Transverse colon (tissue), 4 donors: ENCODE results near the gene NPRL2. TPM values are rescaled to one million over a fixed set of nuclear protein-coding genes. Genes with fewer than 3 reads are reported as not detected.
A peak's percentile ranks its signal among the peaks of the same experiment; 100 is the strongest.

Experiments used
- DNase-seq: peaks from one replicate; pipeline ENCODE4 v3.0.0-alpha.2; 2019
- H3K27ac ChIP-seq, 4 donors: fragments of 200-600 bp; sonication (generic); 2 replicates each; pipeline ENCODE4 v1.5.1; 2016 to 2018; ENCODE audit warnings: inconsistent platforms in 4 of 4
- H3K27me3 ChIP-seq: fragments of 200-600 bp; sonication (generic); 2 replicates; pipeline ENCODE4 v1.5.1; 2017; ENCODE audit warnings: inconsistent platforms
- H3K36me3 ChIP-seq, 4 donors: fragments of 200-600 bp; sonication (generic); 2 replicates each; pipeline ENCODE4 v1.5.1; 2017 to 2019; ENCODE audit warnings: inconsistent platforms in 4 of 4
- H3K4me1 ChIP-seq, 4 donors: fragments of 200-600 bp; sonication (generic); 2 replicates each; pipeline ENCODE4 v1.5.1; 2017 to 2020; ENCODE audit warnings: inconsistent platforms in 4 of 4
- H3K4me3 ChIP-seq, 4 donors: fragments of 200-600 bp; sonication (generic); 1 replicate in 1 of 4; 2 replicates in 3 of 4; pipeline versions ENCODE4 v1.5.1 to v1.6.1; 2017 to 2019; ENCODE audit warnings: inconsistent platforms in 4 of 4
- H3K9me3 ChIP-seq, 2 donors: fragments of 200-600 bp; sonication (generic); 2 replicates each; pipeline ENCODE4 v1.5.1; 2017 to 2019; ENCODE audit warnings: inconsistent platforms in 2 of 2
- EP300 ChIP-seq: sonication (generic); formaldehyde crosslinking; IDR thresholded peaks from one replicate; pipeline ENCODE4 v1.6.1; 2017; ENCODE audit warnings: antibody characterized with exemption, low read depth
- POLR2A ChIP-seq: fragments of 450-650 bp; IDR thresholded peaks from one replicate; pipeline ENCODE4 v1.6.1; 2016; ENCODE audit warnings: antibody characterized with exemption, mild to moderate bottlenecking, moderate library complexity
- POLR2AphosphoS5 ChIP-seq, 3 donors: sonication (generic); formaldehyde crosslinking; IDR thresholded peaks; one replicate each; pipeline ENCODE4 v1.6.1; 2016; ENCODE audit warnings: antibody characterized with exemption in 3 of 3
- WGBS, 2 donors: methylation state at CpG; one replicate each; pipeline ENCODE4 v1.1.5; 2018; ENCODE audit warnings: low coverage in 1 of 2; 5-methylcytosine and 5-hydroxymethylcytosine counted together
- in situ Hi-C, 4 donors: fragments of 200-750 bp; cut with MboI; loops; one replicate each; pipeline versions ENCODE4 v1.15.0 to v1.15.1; 2017; ENCODE audit warnings: low sequenced_read_pairs in 3 of 4, low pct_ligation_motif_present in 1 of 4, low pct_unique_long_range_greater_than_20kb in 1 of 4
- intact Hi-C: fragments of 100-400 bp; cut with DNase I; formaldehyde crosslinking; loops from one replicate; pipeline ENCODE4 v1.15.1; 2023; ENCODE audit warnings: low total_unique reads
- total RNA-seq, 4 donors: library from RNA; depleted of rRNA; stranded (reverse); fragments of >200 nt; gene quantifications; one replicate each; pipeline ENCODE4 v1.1.0, GENCODE V29; 2016
- TF ChIP-seq, protein P1 (sequence below), 5 experiments: fragments of 200-600 bp in 3 of 5; fragments of 450-650 bp in 2 of 5; sonication (generic) in 3 of 5; IDR thresholded peaks; 1 replicate in 2 of 5; 2 replicates in 3 of 5; pipeline ENCODE4 v1.5.1; 2016 to 2017; ENCODE audit warnings: antibody characterized with exemption in 5 of 5, inconsistent platforms in 3 of 5, mild to moderate bottlenecking in 2 of 5, moderate library complexity in 1 of 5

Gene NPRL2
- total RNA-seq, 4 donors from 2014 or later, result 6.0 to 29.2 (median 13.1) TPM

DNA sequence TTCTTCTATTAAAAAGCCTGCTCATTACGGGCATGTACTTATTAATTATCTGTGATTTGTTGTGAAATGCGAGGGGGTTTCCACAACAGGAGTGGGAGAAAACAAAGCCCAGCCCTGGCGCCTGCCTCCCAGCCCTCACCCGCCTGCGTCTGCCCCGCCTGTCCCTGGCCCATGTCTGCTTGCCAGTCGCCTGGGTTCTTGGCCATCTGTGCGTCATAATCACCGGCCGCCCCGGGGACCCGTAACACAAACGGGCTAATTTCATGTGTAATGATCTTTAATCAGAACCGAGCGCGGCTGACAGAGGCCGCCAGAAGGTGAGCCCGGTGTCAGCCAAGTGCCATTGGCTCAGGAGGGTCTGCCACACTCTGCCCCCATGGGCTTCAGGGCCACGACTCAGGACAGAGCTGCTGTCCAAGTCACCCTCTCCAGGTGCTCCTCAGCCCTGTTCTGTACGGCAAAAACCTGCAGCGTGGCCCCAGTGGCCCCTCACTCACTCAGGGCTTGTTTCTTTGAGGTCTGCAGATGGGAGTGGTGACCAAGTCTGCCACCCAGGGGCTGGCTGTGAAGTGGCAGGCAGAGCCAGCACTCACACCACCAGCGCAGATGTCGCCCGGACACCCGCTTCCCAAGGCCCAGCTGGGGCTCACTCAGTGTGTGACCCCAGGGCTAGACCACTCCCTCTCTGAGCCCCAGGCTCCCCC lies 37.6 kb upstream of the NPRL2 start:
- Histone ChIP-seq H3K27ac (no peak overlapping the region), H3K27me3 (no peaks in the 10 kb centered on the region), H3K36me3 (no peaks in the 10 kb centered on the region), H3K9me3 (no peaks in the 10 kb centered on the region), H3K4me1 (peaks cover 3 to 7% (median 6%) of the 10 kb centered on the region in 4 donors), H3K4me3 (no peak overlapping the region)
- DNase-seq, result no peak
- intact Hi-C loops, result no loop called here
- WGBS, 2 donors, result 60 to 75% methylated on average over 1 to 25 of the region's 25 CpGs
- TF ChIP-seq, protein P1, sequence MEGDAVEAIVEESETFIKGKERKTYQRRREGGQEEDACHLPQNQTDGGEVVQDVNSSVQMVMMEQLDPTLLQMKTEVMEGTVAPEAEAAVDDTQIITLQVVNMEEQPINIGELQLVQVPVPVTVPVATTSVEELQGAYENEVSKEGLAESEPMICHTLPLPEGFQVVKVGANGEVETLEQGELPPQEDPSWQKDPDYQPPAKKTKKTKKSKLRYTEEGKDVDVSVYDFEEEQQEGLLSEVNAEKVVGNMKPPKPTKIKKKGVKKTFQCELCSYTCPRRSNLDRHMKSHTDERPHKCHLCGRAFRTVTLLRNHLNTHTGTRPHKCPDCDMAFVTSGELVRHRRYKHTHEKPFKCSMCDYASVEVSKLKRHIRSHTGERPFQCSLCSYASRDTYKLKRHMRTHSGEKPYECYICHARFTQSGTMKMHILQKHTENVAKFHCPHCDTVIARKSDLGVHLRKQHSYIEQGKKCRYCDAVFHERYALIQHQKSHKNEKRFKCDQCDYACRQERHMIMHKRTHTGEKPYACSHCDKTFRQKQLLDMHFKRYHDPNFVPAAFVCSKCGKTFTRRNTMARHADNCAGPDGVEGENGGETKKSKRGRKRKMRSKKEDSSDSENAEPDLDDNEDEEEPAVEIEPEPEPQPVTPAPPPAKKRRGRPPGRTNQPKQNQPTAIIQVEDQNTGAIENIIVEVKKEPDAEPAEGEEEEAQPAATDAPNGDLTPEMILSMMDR (IDR thresholded peaks at IDR 0.05), result peak in 4 of 5 experiments; percentile 11 to 24 (median 20)
- TF ChIP-seq POLR2A (no peak), POLR2AphosphoS5 (IDR thresholded peaks at IDR 0.05) (no peak), EP300 (no peak)
- in situ Hi-C loops, result no loop called here

DNA sequence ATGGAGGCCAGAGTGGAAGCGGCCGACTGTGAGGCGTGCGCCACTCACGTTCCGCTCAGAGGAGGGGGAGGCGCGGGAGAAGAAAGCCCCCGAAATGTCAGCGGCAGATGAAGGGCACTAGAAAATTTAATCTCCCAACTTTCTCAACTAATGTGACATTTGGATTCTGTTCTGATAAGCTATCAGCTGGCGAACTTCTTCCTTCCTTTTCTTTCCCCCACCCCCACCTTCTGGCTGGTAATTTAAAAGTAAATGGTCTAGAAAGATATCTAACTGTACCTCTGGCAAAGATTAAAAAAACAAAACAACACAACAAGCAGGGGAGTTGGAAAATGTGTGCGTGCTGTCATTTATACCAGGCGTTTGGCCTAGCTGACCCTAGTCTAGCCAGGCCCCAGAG lies 35.2 kb upstream of the NPRL2 start:
- in situ Hi-C loops (no loop called here), intact Hi-C loops (no loop called here)
- Histone ChIP-seq H3K9me3 (no peaks in the 10 kb centered on the region), H3K36me3 (no peaks in the 10 kb centered on the region), H3K27me3 (no peaks in the 10 kb centered on the region), H3K27ac (no peak overlapping the region), H3K4me1 (peaks cover under 1 to 3% (median 2%) of the 10 kb centered on the region in 4 donors), H3K4me3 (no peak overlapping the region)
- TF ChIP-seq POLR2A (no peak), EP300 (no peak), POLR2AphosphoS5 (IDR thresholded peaks at IDR 0.05) (no peak)
- TF ChIP-seq, protein P1 (IDR thresholded peaks at IDR 0.05), result no peak
- WGBS, 2 donors, result 80 to 90% methylated on average over 6 to 13 of the region's 13 CpGs
- DNase-seq, result no peak

DNA sequence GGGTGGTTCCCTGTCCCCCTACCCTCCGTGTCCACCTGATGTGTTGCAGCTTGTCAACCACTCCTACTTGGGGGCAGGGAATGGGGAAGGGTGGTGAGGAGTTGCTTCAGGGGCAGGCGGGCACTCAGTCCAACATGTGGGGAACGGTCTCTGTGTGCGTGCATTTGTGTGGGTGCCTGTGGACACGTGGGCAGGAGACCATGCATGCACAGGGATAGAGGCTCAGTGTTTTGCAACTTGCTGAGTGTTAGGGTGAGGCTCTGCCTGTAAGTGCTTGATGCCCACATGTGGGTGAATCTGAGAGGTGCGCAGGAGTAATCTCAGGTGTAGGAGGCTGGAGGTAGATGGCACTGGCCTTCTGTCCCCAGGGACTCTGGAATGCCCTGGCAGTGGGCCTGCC lies 33.2 kb upstream of the NPRL2 start:
- Histone ChIP-seq H3K27ac (no peak overlapping the region), H3K36me3 (no peaks in the 10 kb centered on the region), H3K9me3 (no peaks in the 10 kb centered on the region), H3K4me1 (no peaks in the 10 kb centered on the region), H3K4me3 (no peak overlapping the region), H3K27me3 (no peaks in the 10 kb centered on the region)
- DNase-seq, result no peak
- in situ Hi-C loops (no loop called here), intact Hi-C loops (no loop called here)
- 84% methylated on average over 6 of the region's 6 CpGs; no CpG with 5 or more reads in 1 of the 2 donors for WGBS, 2 donors
- TF ChIP-seq EP300 (no peak), POLR2AphosphoS5 (IDR thresholded peaks at IDR 0.05) (no peak), POLR2A (no peak)
- TF ChIP-seq, protein P1 (IDR thresholded peaks at IDR 0.05), result no peak

DNA sequence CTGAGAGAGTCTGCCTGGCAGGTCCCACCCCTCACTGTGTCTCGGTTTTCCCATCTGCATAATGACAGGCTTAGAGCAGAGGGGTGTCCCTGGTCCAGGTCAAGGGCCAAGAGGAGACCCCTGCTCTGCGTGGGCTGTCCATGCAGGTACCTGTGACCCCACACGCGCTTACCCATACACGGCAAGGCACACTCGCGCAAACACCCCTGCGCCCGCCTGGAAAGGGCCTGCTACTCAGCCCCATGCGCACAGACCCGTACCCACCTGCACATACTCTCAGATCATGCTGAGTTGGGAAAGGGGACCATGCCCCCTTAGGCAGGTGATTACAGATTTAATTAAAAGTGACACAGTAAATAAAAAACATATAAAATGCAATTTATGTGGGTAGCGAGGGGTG lies 32.1 kb upstream of the NPRL2 start:
- intact Hi-C loops (no loop called here), in situ Hi-C loops (no loop called here)
- no peaks in the 10 kb centered on the region for H3K27me3 ChIP-seq
- TF ChIP-seq, protein P1 (IDR thresholded peaks at IDR 0.05), result no peak
- TF ChIP-seq POLR2AphosphoS5 (IDR thresholded peaks at IDR 0.05) (no peak), POLR2A (no peak), EP300 (no peak)
- no peak for DNase-seq
- H3K9me3 ChIP-seq, result no peaks in the 10 kb centered on the region
- no peak overlapping the region for H3K27ac ChIP-seq
- no peaks in the 10 kb centered on the region for H3K36me3 ChIP-seq
- 91 to 93% methylated on average over 8 to 12 of the region's 12 CpGs for WGBS, 2 donors
- H3K4me3 ChIP-seq, result no peak overlapping the region
- no peaks in the 10 kb centered on the region for H3K4me1 ChIP-seq
